ENCODE measurements around the gene ZNF451. TPM values are rescaled to one million over a fixed set of nuclear protein-coding genes. Genes with fewer than 3 reads are reported as not detected.

ZNF451 gene
- total RNA-seq, 1 experiment from 2014 or later: 72.2 TPM

DNA sequence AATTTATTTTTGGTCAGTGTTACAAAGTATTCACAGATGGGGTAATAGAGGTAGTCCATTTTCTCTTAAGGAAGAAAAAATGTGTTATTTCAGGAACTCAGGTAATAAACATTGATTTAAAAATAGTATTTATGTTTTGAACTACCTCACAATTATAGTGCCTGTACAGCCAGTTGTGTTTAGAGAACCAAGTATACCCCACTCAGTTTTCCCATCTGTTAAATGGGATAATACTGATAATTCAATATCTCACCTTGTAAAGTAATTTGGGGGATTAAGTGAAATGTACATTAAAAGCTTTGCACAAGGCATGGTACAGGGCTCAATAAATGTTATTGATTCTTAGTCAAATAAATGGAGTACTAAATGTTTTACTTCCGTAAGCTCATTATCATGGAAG lies 4.7 kb downstream of the ZNF451 start:
- Histone ChIP-seq H3K27me3 (replicated peaks; ENCODE audit: insufficient read depth, low read depth, low read length, poor library complexity) (no peaks in the 10 kb centered on the region), H3K4me3 (ENCODE audit: low read depth, low read length, poor library complexity, severe bottlenecking) (no peak overlapping the region), H3K36me3 (ENCODE audit: insufficient read depth, low read length, poor library complexity, severe bottlenecking) (peaks cover 38% of the 10 kb centered on the region), H3K4me1 (ENCODE audit: insufficient read depth, low read length, poor library complexity, severe bottlenecking) (peaks cover 16% of the 10 kb centered on the region), H3K9me3 (ENCODE audit: low read depth, low read length, poor library complexity, severe bottlenecking) (no peaks in the 10 kb centered on the region), H3K27ac (ENCODE audit: low read depth, low read length, poor library complexity, severe bottlenecking) (no peak overlapping the region)
- TF ChIP-seq, protein P1, sequence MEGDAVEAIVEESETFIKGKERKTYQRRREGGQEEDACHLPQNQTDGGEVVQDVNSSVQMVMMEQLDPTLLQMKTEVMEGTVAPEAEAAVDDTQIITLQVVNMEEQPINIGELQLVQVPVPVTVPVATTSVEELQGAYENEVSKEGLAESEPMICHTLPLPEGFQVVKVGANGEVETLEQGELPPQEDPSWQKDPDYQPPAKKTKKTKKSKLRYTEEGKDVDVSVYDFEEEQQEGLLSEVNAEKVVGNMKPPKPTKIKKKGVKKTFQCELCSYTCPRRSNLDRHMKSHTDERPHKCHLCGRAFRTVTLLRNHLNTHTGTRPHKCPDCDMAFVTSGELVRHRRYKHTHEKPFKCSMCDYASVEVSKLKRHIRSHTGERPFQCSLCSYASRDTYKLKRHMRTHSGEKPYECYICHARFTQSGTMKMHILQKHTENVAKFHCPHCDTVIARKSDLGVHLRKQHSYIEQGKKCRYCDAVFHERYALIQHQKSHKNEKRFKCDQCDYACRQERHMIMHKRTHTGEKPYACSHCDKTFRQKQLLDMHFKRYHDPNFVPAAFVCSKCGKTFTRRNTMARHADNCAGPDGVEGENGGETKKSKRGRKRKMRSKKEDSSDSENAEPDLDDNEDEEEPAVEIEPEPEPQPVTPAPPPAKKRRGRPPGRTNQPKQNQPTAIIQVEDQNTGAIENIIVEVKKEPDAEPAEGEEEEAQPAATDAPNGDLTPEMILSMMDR (conservative IDR thresholded peaks at IDR 0.05; ENCODE audit: low read depth, low read length): no peak
- CTCF ChIA-PET: no interaction called here
- POLR2A ChIA-PET (ENCODE audit: low non-redundant PET): no interaction called here
- DNase-seq (ENCODE audit: low spot score): no peak
- intact Hi-C loops (cut with micrococcal nuclease; ENCODE audit: unreplicated experiment): no loop called here
- BruUV-seq (replicated peaks): no TSS peak

DNA sequence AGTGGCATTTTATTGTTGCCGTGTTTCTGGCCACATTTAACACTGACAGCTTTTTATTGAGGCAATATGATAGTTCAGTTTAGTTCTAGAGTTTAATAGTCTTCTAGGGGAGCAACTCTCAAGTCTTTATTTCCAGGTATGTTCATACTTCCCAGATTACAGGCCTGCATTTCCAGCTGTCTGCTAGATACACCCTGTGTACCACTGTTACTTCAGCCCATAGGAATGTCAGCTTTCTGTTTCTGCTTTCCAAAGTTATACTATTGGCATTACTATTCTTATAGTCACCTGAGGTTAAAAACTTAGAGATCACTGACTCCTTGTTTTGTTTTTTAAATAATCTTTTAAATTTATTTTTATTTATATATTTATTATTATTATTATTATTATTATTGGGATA lies 7.6 kb downstream of the ZNF451 start:
- POLR2A ChIA-PET (ENCODE audit: low non-redundant PET): no interaction called here
- CTCF ChIA-PET: no interaction called here
- intact Hi-C loops (cut with micrococcal nuclease; ENCODE audit: unreplicated experiment): no loop called here
- no peaks in the 10 kb centered on the region for H3K9me3 ChIP-seq (ENCODE audit: low read depth, low read length, poor library complexity, severe bottlenecking)
- no peak for TF ChIP-seq EZH2 (IDR thresholded peaks at IDR 0.05; ENCODE audit: borderline replicate concordance, low read depth, low read length, poor library complexity, severe bottlenecking)
- TF ChIP-seq, protein P1 (conservative IDR thresholded peaks at IDR 0.05; ENCODE audit: low read depth, low read length): no peak
- H3K36me3 ChIP-seq (ENCODE audit: insufficient read depth, low read length, poor library complexity, severe bottlenecking): peaks cover 57% of the 10 kb centered on the region
- no peak for DNase-seq (ENCODE audit: low spot score)
- peaks cover 5% of the 10 kb centered on the region for H3K4me1 ChIP-seq (ENCODE audit: insufficient read depth, low read length, poor library complexity, severe bottlenecking)
- no peak overlapping the region for H3K4me3 ChIP-seq (ENCODE audit: low read depth, low read length, poor library complexity, severe bottlenecking)
- BruUV-seq (replicated peaks): no TSS peak
- no peaks in the 10 kb centered on the region for H3K27me3 ChIP-seq (replicated peaks; ENCODE audit: insufficient read depth, low read depth, low read length, poor library complexity)
- H3K27ac ChIP-seq (ENCODE audit: low read depth, low read length, poor library complexity, severe bottlenecking): no peak overlapping the region

DNA sequence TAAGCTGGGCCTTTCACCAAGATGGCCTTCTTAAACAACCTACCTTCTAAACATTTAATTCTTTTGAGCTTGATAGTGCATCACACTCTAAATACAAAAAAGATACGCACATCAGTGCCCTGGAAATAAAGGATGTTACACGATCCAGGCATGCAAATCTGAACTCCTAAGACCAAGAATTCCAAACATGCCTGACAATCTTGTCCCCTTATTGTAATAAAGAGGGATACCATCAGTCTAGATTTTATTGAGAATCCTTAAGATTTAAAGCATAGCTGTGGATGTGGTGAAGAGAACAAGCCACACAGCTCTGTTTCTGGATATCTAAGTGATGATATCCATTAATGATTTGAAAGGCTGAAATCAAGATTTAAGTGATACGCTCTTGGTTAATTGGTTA lies 13.0 kb downstream of the ZNF451 start:
- CTCF ChIA-PET: no interaction called here
- POLR2A ChIA-PET (ENCODE audit: low non-redundant PET): no interaction called here
- no peak for TF ChIP-seq EZH2 (IDR thresholded peaks at IDR 0.05; ENCODE audit: borderline replicate concordance, low read depth, low read length, poor library complexity, severe bottlenecking)
- TF ChIP-seq, protein P1 (conservative IDR thresholded peaks at IDR 0.05; ENCODE audit: low read depth, low read length): no peak
- H3K27ac ChIP-seq (ENCODE audit: low read depth, low read length, poor library complexity, severe bottlenecking): no peak overlapping the region
- H3K27me3 ChIP-seq (replicated peaks; ENCODE audit: insufficient read depth, low read depth, low read length, poor library complexity): no peaks in the 10 kb centered on the region
- H3K36me3 ChIP-seq (ENCODE audit: insufficient read depth, low read length, poor library complexity, severe bottlenecking): peaks cover 62% of the 10 kb centered on the region
- no peak overlapping the region for H3K4me3 ChIP-seq (ENCODE audit: low read depth, low read length, poor library complexity, severe bottlenecking)
- DNase-seq (ENCODE audit: low spot score): no peak
- H3K4me1 ChIP-seq (ENCODE audit: insufficient read depth, low read length, poor library complexity, severe bottlenecking): no peaks in the 10 kb centered on the region
- H3K9me3 ChIP-seq (ENCODE audit: low read depth, low read length, poor library complexity, severe bottlenecking): no peaks in the 10 kb centered on the region
- no TSS peak for BruUV-seq (replicated peaks)
- intact Hi-C loops (cut with micrococcal nuclease; ENCODE audit: unreplicated experiment): no loop called here

Measured in A673 (cell line).